LNCaP clone FGC (cell line): ENCODE results near the gene MEGF6.

ENCODE experiments used
- DNase-seq: peaks from one replicate; pipeline ENCODE4 v3.0.0-alpha.2; 2011; ENCODE audit warnings: low read depth
- H3K4me3 ChIP-seq: 2 replicates; pipeline ENCODE4 v1.5.1; 2011; ENCODE audit warnings: mild to moderate bottlenecking, low read depth, low read length, control low read depth
- TF ChIP-seq, protein P1 (sequence below): IDR thresholded peaks from 2 replicates; pipeline ENCODE4 v1.5.1; 2012; ENCODE audit warnings: mild to moderate bottlenecking; ENCODE audit not compliant: control insufficient read depth, insufficient read depth; ENCODE audit errors: extremely low read depth

The MEGF6 gene

DNA sequence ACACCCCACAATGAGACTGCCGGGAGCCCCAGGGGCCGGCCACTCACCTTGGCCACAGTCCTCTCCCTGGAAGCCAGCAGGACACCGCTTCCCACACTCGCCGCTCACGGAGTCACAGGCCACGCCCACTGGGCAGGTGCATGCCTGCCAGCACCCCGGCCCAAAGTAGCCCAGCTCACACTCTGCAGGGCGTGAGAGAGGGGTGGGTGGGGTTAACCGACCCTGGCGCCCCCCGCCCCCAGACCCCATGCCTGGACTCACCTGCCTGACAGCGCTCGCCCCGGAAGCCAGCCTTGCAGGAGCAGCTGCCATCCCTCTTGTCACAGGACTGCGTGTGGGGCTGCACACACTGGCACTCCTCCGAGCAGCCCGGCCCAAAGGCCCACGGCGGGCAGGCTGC is 106.1 kb downstream of the MEGF6 start:
- TF ChIP-seq, protein P1, sequence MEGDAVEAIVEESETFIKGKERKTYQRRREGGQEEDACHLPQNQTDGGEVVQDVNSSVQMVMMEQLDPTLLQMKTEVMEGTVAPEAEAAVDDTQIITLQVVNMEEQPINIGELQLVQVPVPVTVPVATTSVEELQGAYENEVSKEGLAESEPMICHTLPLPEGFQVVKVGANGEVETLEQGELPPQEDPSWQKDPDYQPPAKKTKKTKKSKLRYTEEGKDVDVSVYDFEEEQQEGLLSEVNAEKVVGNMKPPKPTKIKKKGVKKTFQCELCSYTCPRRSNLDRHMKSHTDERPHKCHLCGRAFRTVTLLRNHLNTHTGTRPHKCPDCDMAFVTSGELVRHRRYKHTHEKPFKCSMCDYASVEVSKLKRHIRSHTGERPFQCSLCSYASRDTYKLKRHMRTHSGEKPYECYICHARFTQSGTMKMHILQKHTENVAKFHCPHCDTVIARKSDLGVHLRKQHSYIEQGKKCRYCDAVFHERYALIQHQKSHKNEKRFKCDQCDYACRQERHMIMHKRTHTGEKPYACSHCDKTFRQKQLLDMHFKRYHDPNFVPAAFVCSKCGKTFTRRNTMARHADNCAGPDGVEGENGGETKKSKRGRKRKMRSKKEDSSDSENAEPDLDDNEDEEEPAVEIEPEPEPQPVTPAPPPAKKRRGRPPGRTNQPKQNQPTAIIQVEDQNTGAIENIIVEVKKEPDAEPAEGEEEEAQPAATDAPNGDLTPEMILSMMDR, result no peak
- no peak overlapping the region for H3K4me3 ChIP-seq
- DNase-seq, result no peak

DNA sequence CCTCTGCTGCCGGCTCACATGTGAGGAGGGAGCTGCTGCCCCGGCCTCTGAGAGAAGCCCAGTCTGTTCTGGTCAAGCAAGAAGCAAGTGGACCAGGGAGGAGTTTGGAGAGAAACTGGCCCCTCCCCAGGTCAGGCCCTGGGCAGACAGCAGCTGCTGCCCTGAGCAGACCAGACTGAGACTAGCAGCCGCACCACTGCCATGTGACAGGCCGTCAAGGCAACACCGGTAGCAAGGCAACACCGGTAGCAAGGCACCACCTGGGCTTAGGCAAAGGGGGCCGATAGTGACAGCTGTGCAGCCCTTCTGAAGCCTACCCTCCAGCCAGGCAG is 106.5 kb downstream of the MEGF6 start:
- no peak for DNase-seq
- TF ChIP-seq, protein P1, result no peak
- H3K4me3 ChIP-seq, result no peak overlapping the region

DNA sequence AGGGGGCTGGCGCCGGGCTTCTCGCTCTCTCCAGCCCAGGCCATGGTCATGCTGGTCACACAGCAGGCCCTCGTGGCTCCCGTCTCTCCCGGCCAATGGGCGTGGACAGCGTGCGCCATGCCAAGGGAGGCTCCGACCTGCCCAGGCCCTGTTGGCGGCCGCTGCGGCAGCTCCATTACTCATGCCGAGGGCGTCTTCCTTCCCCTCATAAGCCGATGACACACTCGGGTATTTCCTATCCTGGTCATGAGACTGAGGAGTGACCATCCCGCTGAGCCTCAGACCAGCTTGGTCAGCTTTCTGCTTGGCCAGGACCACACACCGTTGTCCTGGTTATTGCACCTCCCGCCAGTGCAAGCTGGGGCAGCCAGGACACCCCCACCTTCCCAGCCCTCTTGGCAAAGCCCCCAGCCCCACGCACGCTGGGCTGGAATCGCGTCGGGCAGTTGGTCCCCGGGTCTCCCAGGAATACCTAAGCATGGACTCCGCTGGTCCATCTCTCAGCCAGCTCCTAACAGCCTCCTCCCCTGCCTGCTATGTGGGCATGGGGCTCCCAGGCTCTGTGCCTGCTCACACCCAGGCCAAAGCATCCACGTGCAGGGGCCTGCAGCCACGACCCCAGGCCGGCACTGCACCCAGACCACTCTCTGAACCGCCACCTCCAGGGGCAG is 107.0 kb downstream of the MEGF6 start:
- no peak overlapping the region for H3K4me3 ChIP-seq
- no peak for DNase-seq

DNA sequence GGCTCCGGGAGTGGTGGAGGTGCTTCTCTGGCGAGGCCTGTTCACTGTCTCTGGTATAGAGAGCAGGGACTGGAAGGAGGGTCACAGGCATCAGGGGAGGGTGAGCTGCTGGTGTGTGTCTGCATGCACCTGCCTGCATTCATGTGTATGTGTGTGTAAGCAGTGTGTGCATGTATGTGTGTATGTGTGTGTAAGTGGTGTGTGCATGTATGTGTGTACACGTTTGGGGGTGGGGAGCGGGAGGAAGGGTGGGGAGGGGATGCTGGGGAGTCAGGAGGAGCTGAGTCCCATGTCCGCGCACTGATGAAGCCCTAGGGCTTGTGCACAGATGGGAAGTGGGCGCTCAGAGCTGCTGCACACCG is 107.8 kb downstream of the MEGF6 start:
- H3K4me3 ChIP-seq, result no peak overlapping the region
- TF ChIP-seq, protein P1, result no peak
- no peak for DNase-seq

More for the DNA sequence above, 107.0 kb downstream of the MEGF6 start:
- TF ChIP-seq, protein P1, result no peak

DNA sequence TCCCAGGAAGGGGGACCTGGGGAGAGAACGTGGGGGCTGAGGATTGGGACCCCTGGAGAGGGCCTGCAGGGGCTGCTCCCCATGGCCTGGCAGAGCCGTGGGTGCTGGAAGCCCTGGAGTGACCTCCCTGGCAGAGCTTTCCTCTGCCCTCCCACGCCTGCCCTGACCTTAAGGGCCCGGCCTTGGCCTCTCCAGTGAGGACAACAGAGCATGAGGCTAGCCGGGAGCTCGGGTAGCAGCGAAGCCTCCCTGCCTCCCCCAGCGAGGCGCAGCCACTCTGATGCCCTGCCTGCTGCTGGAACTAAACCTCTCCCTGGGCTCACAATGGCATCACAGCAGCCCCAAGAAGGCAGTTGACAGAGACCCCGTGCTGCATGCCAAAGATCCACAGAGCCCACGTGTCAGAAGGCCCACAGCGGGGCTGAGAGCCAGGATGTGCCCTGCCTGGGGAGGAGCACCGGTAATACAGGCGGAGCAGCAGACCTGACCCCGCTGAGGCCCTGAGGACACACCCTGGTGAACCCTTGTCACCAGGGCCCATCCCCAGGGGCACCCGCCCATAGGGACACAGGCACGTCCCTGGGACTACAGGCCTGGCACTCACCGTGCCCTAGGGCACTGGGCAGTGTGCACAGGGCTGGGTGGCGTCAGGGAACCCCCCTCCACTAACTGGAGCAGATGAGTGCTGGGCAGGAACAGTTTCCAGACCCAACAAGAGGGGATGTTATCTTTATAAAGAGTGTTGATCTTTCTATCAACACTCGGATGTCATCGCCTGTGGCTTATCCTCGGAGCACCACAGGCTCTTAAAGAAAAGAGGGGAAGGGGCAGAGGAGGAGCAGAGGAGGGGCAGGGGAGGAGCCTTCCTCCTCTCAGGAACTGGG is 108.4 kb downstream of the MEGF6 start:
- TF ChIP-seq, protein P1, result no peak
- H3K4me3 ChIP-seq, result no peak overlapping the region
- DNase-seq, result no peak

DNA sequence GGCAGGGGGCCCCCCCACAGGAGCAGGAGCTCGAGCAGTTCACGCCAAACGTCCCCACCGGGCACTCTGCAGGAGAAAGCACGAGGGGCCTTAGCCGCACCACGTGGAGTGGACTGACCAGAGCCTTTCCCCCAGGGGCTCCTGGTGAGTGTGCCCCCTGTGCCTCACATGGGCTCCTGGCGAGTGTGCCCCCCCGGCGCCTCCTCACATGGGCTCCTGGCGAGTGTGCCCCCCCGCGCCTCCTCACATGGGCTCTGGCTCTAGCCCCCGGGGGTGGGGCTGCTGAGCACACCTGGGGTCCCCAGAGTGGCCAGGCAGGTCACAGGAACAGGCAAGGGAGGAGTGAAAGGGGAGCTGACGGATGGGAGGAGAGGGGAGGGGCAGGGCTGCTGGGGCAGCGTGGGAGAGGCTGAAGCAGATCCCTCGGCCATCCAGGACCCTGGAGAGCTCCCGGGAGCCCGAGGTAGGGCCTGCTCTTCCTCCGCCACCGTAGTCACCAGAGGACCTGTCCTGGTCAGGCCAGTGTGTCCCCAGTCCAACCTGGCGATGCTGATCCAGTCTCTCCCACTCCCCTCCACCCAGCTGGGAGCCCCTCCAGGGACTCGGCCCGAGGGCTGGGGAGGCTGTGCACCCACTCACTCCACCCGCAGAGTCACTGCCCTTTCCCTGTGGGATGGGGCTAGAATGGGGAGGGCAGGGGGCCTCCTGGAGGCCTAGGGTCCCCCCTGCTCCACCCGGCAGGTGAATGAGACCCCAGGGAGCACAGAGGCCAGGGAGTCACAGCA is 109.3 kb downstream of the MEGF6 start:
- H3K4me3 ChIP-seq, result no peak overlapping the region
- TF ChIP-seq, protein P1, result no peak
- DNase-seq, result peak; percentile 30
